Measurements from ENCODE around the gene LRIT3. TPM values are rescaled to one million over a fixed set of nuclear protein-coding genes. Genes with fewer than 3 reads are reported as not detected.

The LRIT3 gene
- total and polyA plus RNA-seq, 2 of the 8 experiments (the other 6 are each of a cell fraction or from before 2014, with no cell fraction given): 0.11 TPM; not detected in 1

DNA sequence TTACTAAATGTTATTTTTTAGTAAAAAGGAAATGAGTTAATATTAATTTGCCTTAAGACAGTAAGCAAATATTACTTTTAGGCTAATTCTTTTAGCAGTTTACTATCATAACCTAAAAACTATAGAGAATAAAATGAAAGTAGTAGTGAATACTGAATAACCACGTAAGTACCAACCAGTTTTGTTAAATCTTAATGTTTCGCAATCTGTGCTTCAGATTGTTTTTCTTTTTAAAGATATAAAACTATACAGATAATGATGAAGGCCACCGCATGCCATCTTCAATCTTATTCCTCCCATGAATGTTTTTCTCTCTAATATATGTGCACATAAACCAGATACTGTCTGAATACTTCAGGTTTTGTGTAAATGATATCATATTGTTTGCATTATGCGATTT, 14.2 kb upstream of the LRIT3 start:
- Histone ChIP-seq H3K18ac (ENCODE audit: extremely low read depth, low read length) (no peak overlapping the region), H3K56ac (replicated peaks; ENCODE audit: insufficient read length, low read depth, low read length) (no peak overlapping the region), H2BK20ac (ENCODE audit: low read length) (no peak overlapping the region), H2BK5ac (ENCODE audit: low read depth, low read length) (no peak overlapping the region), H2BK15ac (ENCODE audit: low read length) (no peak overlapping the region), H2BK120ac (replicated peaks; ENCODE audit: low read depth, low read length) (no peak overlapping the region), H3K27ac (ENCODE audit: low read depth, low read length) (no peak overlapping the region), H3K9me3 (ENCODE audit: insufficient read depth in 2 of 2, low read depth in 1 of 2, low read length in 1 of 2) (no peaks in the 10 kb centered on the region), H4K8ac (ENCODE audit: extremely low read depth, insufficient read depth, low read length) (no peak overlapping the region), H3K36me3 (ENCODE audit: control insufficient read depth in 2 of 4, insufficient read depth in 4 of 4, low read length in 3 of 4) (no peaks in the 10 kb centered on the region; a peak in 1 of 8 replicates), H2AK5ac (ENCODE audit: low read depth, low read length) (no peak overlapping the region), H4K5ac (ENCODE audit: insufficient read length, low read depth, low read length) (no peak overlapping the region), H3K4me3 (ENCODE audit: extremely low read depth in 1 of 4, insufficient read depth in 2 of 4, low read depth in 3 of 4, low read length in 4 of 4) (no peak overlapping the region), H4K91ac (replicated peaks; ENCODE audit: insufficient read length, low read length) (no peak overlapping the region), H3K4me2 (ENCODE audit: insufficient read depth in 1 of 2, low read depth in 2 of 2, low read length in 2 of 2) (no peak overlapping the region), H3K4ac (replicated peaks; ENCODE audit: insufficient read length, low read depth, low read length) (no peak overlapping the region), H3K9ac (replicated peaks in 1 of 4; ENCODE audit: extremely low read depth in 1 of 4, low read depth in 3 of 4, low read length in 3 of 4) (no peak overlapping the region), H4K20me1 (replicated peaks in 1 of 2; ENCODE audit: control insufficient read depth in 1 of 2, insufficient read depth in 2 of 2, low read length in 2 of 2) (no peaks in the 10 kb centered on the region), H3K14ac (ENCODE audit: insufficient read length) (no peak overlapping the region), H3K23me2 (ENCODE audit: low read depth, low read length) (no peaks in the 10 kb centered on the region; the same call in 1 of the 2 replicates), H2BK12ac (ENCODE audit: low read depth, low read length) (no peak overlapping the region), H3K27me3 (replicated peaks in 1 of 4; ENCODE audit: control insufficient read depth in 3 of 4, extremely low read depth in 1 of 4, insufficient read depth in 3 of 4, low read length in 3 of 4) (no peaks in the 10 kb centered on the region), H3K79me1 (ENCODE audit: low read depth, low read length) (no peaks in the 10 kb centered on the region), H3K79me2 (ENCODE audit: control insufficient read depth in 1 of 2, insufficient read depth in 2 of 2, low read length in 2 of 2) (no peaks in the 10 kb centered on the region), H3K4me1 (replicated peaks in 1 of 4; ENCODE audit: control insufficient read depth in 3 of 4, insufficient read depth in 4 of 4, low read length in 3 of 4) (no peaks in the 10 kb centered on the region), H2AFZ (ENCODE audit: low read length) (no peak overlapping the region), H3K23ac (ENCODE audit: insufficient read length) (no peak overlapping the region)
- ChIA-PET CTCF (ENCODE audit: partially characterized antibody) (no interaction called here), POLR2A (ENCODE audit: partially characterized antibody) (interaction anchor here (1.8 kb wide), 1 partner anchor 11 kb away, joined by 8 read pairs; no protein-coding TSS in a partner anchor)
- FAIRE-seq: no peak
- 92% methylated on average over 4 of the region's 4 CpGs; no CpG with 5 or more reads in 1 of the 2 experiments for WGBS, 2 experiments (ENCODE audit: extremely low coverage in 1 of 2, insufficient coverage in 1 of 2, insufficient read length in 1 of 2, insufficient replicate concordance in 2 of 2, low coverage in 1 of 2, low lambda C conversion rate in 2 of 2, missing lambda C conversion rate in 1 of 2)
- DNase-seq (ENCODE audit: low read depth in 1 of 2, low spot score in 2 of 2): no peak
- TF ChIP-seq SRF (IDR thresholded peaks at IDR 0.05; ENCODE audit: low read depth, low read length) (no peak), POU5F1 (IDR thresholded peaks at IDR 0.05; ENCODE audit: low read depth, low read length) (no peak), TAF7 (optimal IDR thresholded peaks at IDR 0.05; ENCODE audit: borderline replicate concordance, low read depth, low read length) (no peak), CEBPB (IDR thresholded peaks at IDR 0.05; ENCODE audit: low read depth, low read length) (peak; percentile 51; the same call in 1 of the 2 replicates), TBP (IDR thresholded peaks at IDR 0.05; ENCODE audit: low read depth, low read length) (no peak), SIX5 (IDR thresholded peaks at IDR 0.05; ENCODE audit: low read depth, low read length) (no peak), CHD1 (IDR thresholded peaks at IDR 0.05; ENCODE audit: low read depth, low read length) (no peak)

Measured in H1 (cell line).